Coronary artery (tissue), 2 donors: ENCODE measurements around the gene DLX3.

Experiments
- DNase-seq: peaks from one replicate; pipeline ENCODE4 v3.0.0-alpha.2; 2017; ENCODE audit warnings: low spot score
- H3K27ac ChIP-seq, 2 donors: fragments of 200-600 bp; sonication (generic); one replicate each; pipeline ENCODE4 v1.5.1; 2016 to 2019
- H3K4me3 ChIP-seq: fragments of 200-600 bp; sonication (generic); 2 replicates; pipeline ENCODE4 v1.5.1; 2016; ENCODE audit warnings: mild to moderate bottlenecking, moderate library complexity
- TF ChIP-seq, protein P1 (sequence below): fragments of 200-600 bp; sonication (generic); IDR thresholded peaks from one replicate; pipeline ENCODE4 v1.5.1; 2019; ENCODE audit warnings: antibody characterized with exemption

The DLX3 gene

GRCh38 chr17:50023520-50023919 is 28.5 kb upstream of the DLX3 start:
- Histone ChIP-seq H3K27ac (no peak overlapping the region), H3K4me3 (no peak overlapping the region)
- no peak for DNase-seq
- TF ChIP-seq, protein P1, sequence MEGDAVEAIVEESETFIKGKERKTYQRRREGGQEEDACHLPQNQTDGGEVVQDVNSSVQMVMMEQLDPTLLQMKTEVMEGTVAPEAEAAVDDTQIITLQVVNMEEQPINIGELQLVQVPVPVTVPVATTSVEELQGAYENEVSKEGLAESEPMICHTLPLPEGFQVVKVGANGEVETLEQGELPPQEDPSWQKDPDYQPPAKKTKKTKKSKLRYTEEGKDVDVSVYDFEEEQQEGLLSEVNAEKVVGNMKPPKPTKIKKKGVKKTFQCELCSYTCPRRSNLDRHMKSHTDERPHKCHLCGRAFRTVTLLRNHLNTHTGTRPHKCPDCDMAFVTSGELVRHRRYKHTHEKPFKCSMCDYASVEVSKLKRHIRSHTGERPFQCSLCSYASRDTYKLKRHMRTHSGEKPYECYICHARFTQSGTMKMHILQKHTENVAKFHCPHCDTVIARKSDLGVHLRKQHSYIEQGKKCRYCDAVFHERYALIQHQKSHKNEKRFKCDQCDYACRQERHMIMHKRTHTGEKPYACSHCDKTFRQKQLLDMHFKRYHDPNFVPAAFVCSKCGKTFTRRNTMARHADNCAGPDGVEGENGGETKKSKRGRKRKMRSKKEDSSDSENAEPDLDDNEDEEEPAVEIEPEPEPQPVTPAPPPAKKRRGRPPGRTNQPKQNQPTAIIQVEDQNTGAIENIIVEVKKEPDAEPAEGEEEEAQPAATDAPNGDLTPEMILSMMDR: no peak

GRCh38 chr17:50022463-50023130 is 27.6 kb upstream of the DLX3 start:
- TF ChIP-seq, protein P1: no peak
- DNase-seq: no peak
- Histone ChIP-seq H3K4me3 (no peak overlapping the region), H3K27ac (no peak overlapping the region)

GRCh38 chr17:50021681-50022370 is 26.8 kb upstream of the DLX3 start:
- no peak for DNase-seq
- TF ChIP-seq, protein P1: no peak
- no peak overlapping the region for H3K27ac ChIP-seq
- H3K4me3 ChIP-seq: no peak overlapping the region

DNA sequence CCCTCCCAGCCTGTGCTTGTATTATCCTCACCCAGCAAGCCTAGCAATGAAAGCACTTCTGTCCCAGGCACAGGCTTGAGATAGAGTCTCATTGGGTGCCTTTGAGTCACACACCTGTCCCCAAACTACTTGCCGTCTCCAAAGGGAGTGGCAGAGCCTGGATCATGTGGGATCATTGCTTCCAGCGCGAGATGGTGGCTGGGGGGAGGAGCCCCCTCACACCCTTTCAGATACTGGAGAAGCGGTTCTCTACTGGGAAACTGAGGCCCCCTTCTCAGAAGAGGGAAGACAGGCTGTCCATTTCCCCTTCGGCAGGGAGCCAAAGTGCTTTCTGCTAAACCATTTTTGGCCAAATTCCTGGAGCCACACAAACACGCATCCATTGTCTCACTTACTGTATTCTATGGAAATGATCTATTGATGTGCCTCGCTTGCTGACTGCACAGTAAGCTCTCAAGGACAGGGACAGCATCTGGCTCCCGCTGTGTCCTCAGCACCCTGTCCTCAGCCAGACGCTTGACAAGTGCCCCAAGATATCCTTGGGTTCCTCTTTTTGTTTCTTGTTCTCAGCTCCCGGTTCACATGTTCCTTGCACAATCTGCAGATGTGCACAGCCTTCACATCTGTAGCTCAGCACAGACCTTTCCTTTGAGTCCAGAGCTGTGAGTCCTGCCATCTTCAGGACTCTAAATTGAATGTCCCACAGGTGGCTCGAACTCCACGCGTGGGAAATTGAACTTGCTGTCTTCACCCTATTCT is 26.0 kb upstream of the DLX3 start:
- DNase-seq: no peak
- no peak overlapping the region for H3K4me3 ChIP-seq
- H3K27ac ChIP-seq: no peak overlapping the region
- TF ChIP-seq, protein P1: no peak

DNA sequence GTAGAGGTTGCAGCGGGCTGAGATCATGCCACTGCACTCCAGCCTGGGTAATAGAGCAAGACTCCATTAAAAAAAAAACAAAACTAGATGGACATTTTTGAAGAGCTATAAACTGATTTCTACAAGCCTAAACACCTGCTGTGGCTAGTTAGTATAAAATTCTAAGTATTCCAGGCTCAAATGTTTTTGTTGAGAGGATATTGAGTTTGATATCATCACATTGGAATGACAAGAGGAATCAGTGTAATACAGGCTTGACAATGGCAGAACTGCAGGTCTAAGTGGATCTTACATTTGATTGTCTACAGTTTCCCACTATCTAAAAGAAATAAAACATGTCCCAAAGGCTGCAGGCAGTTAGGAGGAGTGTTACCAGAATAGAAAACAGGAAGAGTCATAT is 23.9 kb upstream of the DLX3 start:
- no peak overlapping the region for H3K27ac ChIP-seq
- TF ChIP-seq, protein P1: no peak
- H3K4me3 ChIP-seq: no peak overlapping the region
- no peak for DNase-seq

- TF ChIP-seq, protein P1: no peak
- Histone ChIP-seq H3K4me3 (no peak overlapping the region), H3K27ac (no peak overlapping the region)
- DNase-seq: no peak
Observed at GRCh38 chr17:50015146-50015545, 20.1 kb upstream of the DLX3 start.
